Measurements from ENCODE around the gene PIGM. TPM values are rescaled to one million over a fixed set of nuclear protein-coding genes. Genes with fewer than 3 reads are reported as not detected.
"Not testable (repeated sequence)": the region's sequence is repeated elsewhere in the genome, so short reads cannot be mapped to it uniquely, and the experiment has no call there.

The PIGM gene
- total and polyA plus RNA-seq, 9 donors: 2.7 to 7.4 (median 5.9) TPM

DNA sequence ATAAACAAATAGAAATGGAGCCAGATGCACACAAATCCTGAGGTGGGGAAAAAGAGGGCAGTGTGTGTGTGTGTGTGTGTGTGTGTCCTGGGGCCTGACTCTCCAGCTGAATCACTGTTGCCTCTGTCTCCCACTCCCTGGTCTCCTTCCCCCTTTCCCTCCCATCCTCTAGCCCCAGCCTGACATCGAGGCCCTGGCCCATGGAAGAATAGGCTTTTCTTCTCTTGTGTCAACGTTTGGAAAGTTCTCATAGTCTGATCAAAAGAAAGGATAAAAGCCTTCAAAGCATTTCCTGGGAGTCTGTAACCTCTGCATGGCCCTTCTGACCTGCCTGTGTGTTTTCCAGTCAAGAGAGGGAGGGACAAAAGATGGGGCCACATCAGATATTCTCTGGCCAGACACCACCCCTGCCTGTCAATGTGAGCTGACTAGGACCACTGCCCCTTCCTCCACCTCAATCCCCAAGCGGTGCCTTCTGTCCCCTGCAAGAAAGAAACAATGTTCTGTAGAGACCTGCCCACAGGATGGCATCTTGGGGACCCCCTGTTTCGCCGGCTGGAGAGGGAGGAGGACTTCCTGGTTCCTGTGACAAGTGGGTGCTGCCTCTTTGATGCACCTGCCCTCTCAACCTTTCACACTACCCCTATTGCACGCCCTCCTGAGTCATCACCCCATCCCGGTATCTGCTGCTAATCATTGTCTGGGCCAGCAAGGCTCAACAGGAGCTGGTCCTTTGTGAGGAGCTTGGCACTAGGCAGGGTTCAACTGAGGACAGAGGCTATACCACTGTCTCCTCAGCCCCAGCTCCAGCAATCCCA, 22.0 kb upstream of the PIGM start:
- Histone ChIP-seq H3K9me3 (no peaks in the 10 kb centered on the region), H3K27ac (no peak overlapping the region), H3K4me3 (no peak overlapping the region), H3K27me3 (no peaks in the 10 kb centered on the region), H3K36me3 (no peaks in the 10 kb centered on the region), H3K4me1 (ENCODE audit: insufficient read depth) (no peaks in the 10 kb centered on the region)
- WGBS, 3 donors: 60 to 62% (median 62%) methylated on average over 7 of the region's 7 CpGs
- no peak for TF ChIP-seq EP300 (IDR thresholded peaks at IDR 0.05)
- TF ChIP-seq POLR2A (IDR thresholded peaks at IDR 0.05): no peak
- TF ChIP-seq, protein P1, sequence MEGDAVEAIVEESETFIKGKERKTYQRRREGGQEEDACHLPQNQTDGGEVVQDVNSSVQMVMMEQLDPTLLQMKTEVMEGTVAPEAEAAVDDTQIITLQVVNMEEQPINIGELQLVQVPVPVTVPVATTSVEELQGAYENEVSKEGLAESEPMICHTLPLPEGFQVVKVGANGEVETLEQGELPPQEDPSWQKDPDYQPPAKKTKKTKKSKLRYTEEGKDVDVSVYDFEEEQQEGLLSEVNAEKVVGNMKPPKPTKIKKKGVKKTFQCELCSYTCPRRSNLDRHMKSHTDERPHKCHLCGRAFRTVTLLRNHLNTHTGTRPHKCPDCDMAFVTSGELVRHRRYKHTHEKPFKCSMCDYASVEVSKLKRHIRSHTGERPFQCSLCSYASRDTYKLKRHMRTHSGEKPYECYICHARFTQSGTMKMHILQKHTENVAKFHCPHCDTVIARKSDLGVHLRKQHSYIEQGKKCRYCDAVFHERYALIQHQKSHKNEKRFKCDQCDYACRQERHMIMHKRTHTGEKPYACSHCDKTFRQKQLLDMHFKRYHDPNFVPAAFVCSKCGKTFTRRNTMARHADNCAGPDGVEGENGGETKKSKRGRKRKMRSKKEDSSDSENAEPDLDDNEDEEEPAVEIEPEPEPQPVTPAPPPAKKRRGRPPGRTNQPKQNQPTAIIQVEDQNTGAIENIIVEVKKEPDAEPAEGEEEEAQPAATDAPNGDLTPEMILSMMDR (IDR thresholded peaks at IDR 0.05): no peak
- no peak for DNase-seq
- intact Hi-C loops (cut with DNase I): no loop called here

DNA sequence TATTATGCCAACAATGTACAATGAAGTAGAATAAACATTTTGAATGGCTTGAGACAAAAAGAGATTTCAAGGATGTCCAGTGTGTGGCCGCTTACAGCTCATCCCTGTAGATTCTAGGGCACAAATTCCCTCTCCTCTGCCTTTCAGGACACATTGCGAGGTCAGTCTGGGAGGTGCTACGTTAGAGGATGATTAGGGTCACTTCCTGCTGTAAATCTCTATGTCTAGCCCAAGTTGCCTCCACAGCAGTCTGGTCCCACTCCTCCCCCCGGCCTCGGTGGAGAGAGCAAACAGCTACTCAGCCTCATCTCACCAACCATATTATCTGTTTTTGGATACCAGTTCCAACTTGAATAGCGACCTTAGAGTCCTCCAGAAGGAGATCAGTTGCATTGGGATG, 21.1 kb upstream of the PIGM start:
- intact Hi-C loops (cut with DNase I): no loop called here
- Histone ChIP-seq H3K27ac (no peak overlapping the region), H3K4me3 (no peak overlapping the region), H3K4me1 (ENCODE audit: insufficient read depth) (no peaks in the 10 kb centered on the region), H3K27me3 (no peaks in the 10 kb centered on the region), H3K9me3 (no peaks in the 10 kb centered on the region), H3K36me3 (no peaks in the 10 kb centered on the region)
- TF ChIP-seq, protein P1 (IDR thresholded peaks at IDR 0.05): no peak
- TF ChIP-seq EP300 (IDR thresholded peaks at IDR 0.05) (no peak), POLR2A (IDR thresholded peaks at IDR 0.05) (no peak)
- no peak for DNase-seq
- 23 to 25% (median 23%) methylated on average over 6 of the region's 6 CpGs for WGBS, 3 donors

DNA sequence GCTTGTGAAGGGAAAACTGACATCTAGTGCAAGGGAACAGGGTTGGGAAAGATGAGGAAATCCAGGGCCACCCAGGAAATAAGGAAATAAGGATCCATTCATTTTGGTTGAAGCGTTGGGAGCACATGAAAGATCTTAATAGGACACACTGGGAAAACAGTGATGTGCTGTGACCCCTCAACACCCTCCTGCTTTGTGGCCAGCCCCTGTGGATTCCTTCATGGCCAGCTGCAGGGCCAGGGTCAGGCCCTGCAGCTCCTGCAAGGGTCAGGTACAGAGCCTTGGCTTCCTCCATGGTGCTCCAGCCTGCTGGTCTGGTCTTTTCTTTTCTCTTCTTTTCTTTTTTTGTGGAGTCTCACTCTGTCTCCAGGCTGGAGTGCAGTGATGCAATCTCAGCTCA, 18.8 kb upstream of the PIGM start:
- H3K9me3 ChIP-seq: no peaks in the 10 kb centered on the region
- TF ChIP-seq EP300 (IDR thresholded peaks at IDR 0.05): no peak
- TF ChIP-seq, protein P1 (IDR thresholded peaks at IDR 0.05): no peak
- TF ChIP-seq POLR2A (IDR thresholded peaks at IDR 0.05): no peak
- H3K4me3 ChIP-seq: no peak overlapping the region
- intact Hi-C loops (cut with DNase I): no loop called here
- WGBS, 3 donors: 81 to 94% (median 84%) methylated on average over 1 of the region's 1 CpG
- H3K36me3 ChIP-seq: no peaks in the 10 kb centered on the region
- no peak overlapping the region for H3K27ac ChIP-seq
- DNase-seq: no peak
- peaks cover 2% of the 10 kb centered on the region for H3K4me1 ChIP-seq (ENCODE audit: insufficient read depth)
- no peaks in the 10 kb centered on the region for H3K27me3 ChIP-seq

DNA sequence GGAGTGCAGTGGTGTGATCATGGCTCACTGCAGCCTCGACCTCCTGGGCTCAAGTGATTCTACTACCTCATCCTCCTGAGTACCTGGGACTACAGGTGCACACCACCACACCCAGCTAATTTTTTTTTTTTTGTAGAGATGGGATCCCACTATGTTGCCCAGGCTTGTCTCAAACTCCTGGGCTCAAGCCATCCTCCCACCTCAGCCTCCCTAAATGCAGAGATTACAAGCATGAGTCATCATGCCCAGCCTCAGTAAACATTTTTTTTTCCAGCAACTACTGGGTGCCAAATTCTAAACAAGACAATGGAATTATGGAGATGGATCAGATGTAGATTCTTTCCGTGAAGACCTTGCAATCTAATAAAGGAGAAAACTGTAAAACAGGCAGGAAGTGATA, 18.4 kb upstream of the PIGM start:
- H3K36me3 ChIP-seq; intact Hi-C loops (cut with DNase I); H3K27ac ChIP-seq; DNase-seq; H3K27me3 ChIP-seq; H3K4me1 ChIP-seq (ENCODE audit: insufficient read depth); H3K4me3 ChIP-seq; H3K9me3 ChIP-seq: not testable (repeated sequence)
- WGBS, 3 donors: 61 to 70% (median 63%) methylated on average over 2 of the region's 2 CpGs

DNA sequence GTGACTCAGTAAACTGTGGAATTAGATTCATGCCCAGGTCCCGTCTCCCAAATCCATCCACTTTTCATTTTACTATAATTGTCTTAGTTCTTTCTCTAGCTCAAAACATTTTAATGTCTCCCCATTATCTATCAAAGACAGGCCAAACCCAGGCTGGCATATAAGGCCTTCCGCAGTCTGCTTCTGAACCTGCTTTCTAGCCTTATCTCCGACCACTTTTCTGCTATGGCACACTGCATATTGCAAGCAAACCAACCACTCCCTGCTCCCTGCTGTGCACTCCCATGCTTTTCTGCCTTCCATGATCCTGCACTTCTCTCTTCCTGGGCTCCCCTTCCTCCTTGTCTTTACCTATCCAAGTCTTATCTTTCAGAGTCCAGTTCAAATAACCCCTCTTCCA, 17.3 kb upstream of the PIGM start:
- H3K9me3 ChIP-seq: no peaks in the 10 kb centered on the region
- no peaks in the 10 kb centered on the region for H3K27me3 ChIP-seq
- no peak for TF ChIP-seq POLR2A (IDR thresholded peaks at IDR 0.05)
- TF ChIP-seq, protein P1 (IDR thresholded peaks at IDR 0.05): no peak
- TF ChIP-seq EP300 (IDR thresholded peaks at IDR 0.05): no peak
- H3K4me3 ChIP-seq: no peak overlapping the region
- intact Hi-C loops (cut with DNase I): no loop called here
- H3K27ac ChIP-seq: no peak overlapping the region
- peaks cover 2% of the 10 kb centered on the region for H3K4me1 ChIP-seq (ENCODE audit: insufficient read depth)
- no peaks in the 10 kb centered on the region for H3K36me3 ChIP-seq
- no peak for DNase-seq
- WGBS, 3 donors: 78 to 90% (median 78%) methylated on average over 3 of the region's 3 CpGs
